ENCODE results near the gene ID1.

GRCh38 chr20:31608251-31608945 lies 3.3 kb downstream of the ID1 start:
- TF ChIP-seq ZNF274 (IDR thresholded peaks at IDR 0.05; ENCODE audit: low read depth, low read length) (no peak), YY1 (IDR thresholded peaks at IDR 0.05; ENCODE audit: insufficient read depth, insufficient read length) (no peak)
